ENCODE results near the gene PARN.

Gene PARN, protein sequence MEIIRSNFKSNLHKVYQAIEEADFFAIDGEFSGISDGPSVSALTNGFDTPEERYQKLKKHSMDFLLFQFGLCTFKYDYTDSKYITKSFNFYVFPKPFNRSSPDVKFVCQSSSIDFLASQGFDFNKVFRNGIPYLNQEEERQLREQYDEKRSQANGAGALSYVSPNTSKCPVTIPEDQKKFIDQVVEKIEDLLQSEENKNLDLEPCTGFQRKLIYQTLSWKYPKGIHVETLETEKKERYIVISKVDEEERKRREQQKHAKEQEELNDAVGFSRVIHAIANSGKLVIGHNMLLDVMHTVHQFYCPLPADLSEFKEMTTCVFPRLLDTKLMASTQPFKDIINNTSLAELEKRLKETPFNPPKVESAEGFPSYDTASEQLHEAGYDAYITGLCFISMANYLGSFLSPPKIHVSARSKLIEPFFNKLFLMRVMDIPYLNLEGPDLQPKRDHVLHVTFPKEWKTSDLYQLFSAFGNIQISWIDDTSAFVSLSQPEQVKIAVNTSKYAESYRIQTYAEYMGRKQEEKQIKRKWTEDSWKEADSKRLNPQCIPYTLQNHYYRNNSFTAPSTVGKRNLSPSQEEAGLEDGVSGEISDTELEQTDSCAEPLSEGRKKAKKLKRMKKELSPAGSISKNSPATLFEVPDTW

GRCh38 chr16:14629919-14630619 lies at the start of gene PARN:
PARN (minus strand) TSS chr16:14630260; CDS start chr16:14630125, 135 bp downstream.
- H3K4me1 ChIP-seq (ENCODE audit: control insufficient read depth, insufficient read depth, low read length), result peaks cover 6% of the 10 kb centered on the region
- H3K4me3 ChIP-seq (ENCODE audit: low read length), result peak within 1 kb of the TSS; percentile 94
- H3K27ac ChIP-seq (ENCODE audit: low read depth, low read length), result peak within 1 kb of the TSS; percentile 89
- H3K36me3 ChIP-seq (ENCODE audit: control insufficient read depth, insufficient read depth, low read length), result peaks cover 2% of the 10 kb centered on the region
- H3K27me3 ChIP-seq (ENCODE audit: control insufficient read depth, insufficient read depth, low read length), result no peaks in the 10 kb centered on the region
- peak within 1 kb of the TSS; percentile 99 for H3K9ac ChIP-seq (ENCODE audit: low read length)

- H3K27me3 ChIP-seq (ENCODE audit: control insufficient read depth, insufficient read depth, low read length), result no peaks in the 10 kb centered on the region
- H3K4me1 ChIP-seq (ENCODE audit: control insufficient read depth, insufficient read depth, low read length), result no peaks in the 10 kb centered on the region
- no peak overlapping the region for H3K4me3 ChIP-seq (ENCODE audit: low read length)
- H3K27ac ChIP-seq (ENCODE audit: low read depth, low read length), result no peak overlapping the region
- H3K36me3 ChIP-seq (ENCODE audit: control insufficient read depth, insufficient read depth, low read length), result no peaks in the 10 kb centered on the region
- no peak overlapping the region for H3K9ac ChIP-seq (ENCODE audit: low read length)
Measured at GRCh38 chr16:14678748-14679497, 48.9 kb upstream of the PARN start.

GRCh38 chr16:14677627-14678026 lies 47.6 kb upstream of the PARN start:
- Histone ChIP-seq H3K9ac (ENCODE audit: low read length) (no peak overlapping the region), H3K27me3 (ENCODE audit: control insufficient read depth, insufficient read depth, low read length) (no peaks in the 10 kb centered on the region), H3K36me3 (ENCODE audit: control insufficient read depth, insufficient read depth, low read length) (no peaks in the 10 kb centered on the region), H3K27ac (ENCODE audit: low read depth, low read length) (no peak overlapping the region), H3K4me3 (ENCODE audit: low read length) (no peak overlapping the region), H3K4me1 (ENCODE audit: control insufficient read depth, insufficient read depth, low read length) (no peaks in the 10 kb centered on the region)

GRCh38 chr16:14676633-14677032 lies 46.6 kb upstream of the PARN start:
- Histone ChIP-seq H3K36me3 (ENCODE audit: control insufficient read depth, insufficient read depth, low read length) (no peaks in the 10 kb centered on the region), H3K27ac (ENCODE audit: low read depth, low read length) (no peak overlapping the region), H3K4me1 (ENCODE audit: control insufficient read depth, insufficient read depth, low read length) (no peaks in the 10 kb centered on the region), H3K4me3 (ENCODE audit: low read length) (no peak overlapping the region), H3K27me3 (ENCODE audit: control insufficient read depth, insufficient read depth, low read length) (no peaks in the 10 kb centered on the region), H3K9ac (ENCODE audit: low read length) (no peak overlapping the region)

GRCh38 chr16:14672403-14672971 lies 42.4 kb upstream of the PARN start:
- H3K36me3 ChIP-seq (ENCODE audit: control insufficient read depth, insufficient read depth, low read length), result peaks cover 3% of the 10 kb centered on the region
- no peaks in the 10 kb centered on the region for H3K4me1 ChIP-seq (ENCODE audit: control insufficient read depth, insufficient read depth, low read length)
- H3K27me3 ChIP-seq (ENCODE audit: control insufficient read depth, insufficient read depth, low read length), result no peaks in the 10 kb centered on the region
- no peak overlapping the region for H3K4me3 ChIP-seq (ENCODE audit: low read length)
- no peak overlapping the region for H3K9ac ChIP-seq (ENCODE audit: low read length)
- no peak overlapping the region for H3K27ac ChIP-seq (ENCODE audit: low read depth, low read length)

DNA sequence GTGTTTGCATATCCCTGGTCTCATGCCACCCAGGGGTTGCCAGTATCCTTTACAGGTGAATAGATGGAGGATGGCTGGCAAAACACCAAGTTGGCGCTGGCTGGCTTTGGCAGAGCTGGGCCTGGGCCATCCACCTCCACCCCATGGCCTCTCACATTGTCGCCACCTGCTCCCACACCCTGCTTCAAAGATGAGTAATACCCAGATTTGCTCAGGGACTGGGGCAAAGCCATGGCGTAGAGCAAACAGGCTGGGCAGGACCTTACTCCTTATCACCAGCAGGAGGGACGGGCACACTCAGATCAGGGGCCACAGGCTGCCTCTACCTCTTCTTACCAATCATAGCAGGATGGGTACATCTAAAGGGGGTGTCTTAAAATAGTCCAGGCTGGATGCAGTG lies 39.7 kb upstream of the PARN start:
- no peak overlapping the region for H3K27ac ChIP-seq (ENCODE audit: low read depth, low read length)
- H3K4me1 ChIP-seq (ENCODE audit: control insufficient read depth, insufficient read depth, low read length), result no peaks in the 10 kb centered on the region
- H3K9ac ChIP-seq (ENCODE audit: low read length), result no peak overlapping the region
- H3K4me3 ChIP-seq (ENCODE audit: low read length), result no peak overlapping the region
- H3K36me3 ChIP-seq (ENCODE audit: control insufficient read depth, insufficient read depth, low read length), result peaks cover 15% of the 10 kb centered on the region
- no peaks in the 10 kb centered on the region for H3K27me3 ChIP-seq (ENCODE audit: control insufficient read depth, insufficient read depth, low read length)

- H3K4me1 ChIP-seq (ENCODE audit: control insufficient read depth, insufficient read depth, low read length), result no peaks in the 10 kb centered on the region
- no peak overlapping the region for H3K27ac ChIP-seq (ENCODE audit: low read depth, low read length)
- peaks cover 20% of the 10 kb centered on the region for H3K36me3 ChIP-seq (ENCODE audit: control insufficient read depth, insufficient read depth, low read length)
- no peak overlapping the region for H3K9ac ChIP-seq (ENCODE audit: low read length)
- H3K4me3 ChIP-seq (ENCODE audit: low read length), result no peak overlapping the region
- H3K27me3 ChIP-seq (ENCODE audit: control insufficient read depth, insufficient read depth, low read length), result no peaks in the 10 kb centered on the region
Measured at GRCh38 chr16:14668556-14669223, 38.6 kb upstream of the PARN start.

- no peak overlapping the region for H3K4me3 ChIP-seq (ENCODE audit: low read length)
- no peaks in the 10 kb centered on the region for H3K4me1 ChIP-seq (ENCODE audit: control insufficient read depth, insufficient read depth, low read length)
- peak overlapping the region; percentile 30 for H3K9ac ChIP-seq (ENCODE audit: low read length)
- no peak overlapping the region for H3K27ac ChIP-seq (ENCODE audit: low read depth, low read length)
- no peaks in the 10 kb centered on the region for H3K27me3 ChIP-seq (ENCODE audit: control insufficient read depth, insufficient read depth, low read length)
- H3K36me3 ChIP-seq (ENCODE audit: control insufficient read depth, insufficient read depth, low read length), result peaks cover 20% of the 10 kb centered on the region
Measured at GRCh38 chr16:14667347-14668266, 37.5 kb upstream of the PARN start.

- Histone ChIP-seq H3K9ac (ENCODE audit: low read length) (no peak overlapping the region), H3K27ac (ENCODE audit: low read depth, low read length) (no peak overlapping the region), H3K4me3 (ENCODE audit: low read length) (no peak overlapping the region), H3K27me3 (ENCODE audit: control insufficient read depth, insufficient read depth, low read length) (no peaks in the 10 kb centered on the region), H3K4me1 (ENCODE audit: control insufficient read depth, insufficient read depth, low read length) (no peaks in the 10 kb centered on the region), H3K36me3 (ENCODE audit: control insufficient read depth, insufficient read depth, low read length) (peaks cover 16% of the 10 kb centered on the region)
Measured at GRCh38 chr16:14658063-14658462, 28.0 kb upstream of the PARN start.

DNA sequence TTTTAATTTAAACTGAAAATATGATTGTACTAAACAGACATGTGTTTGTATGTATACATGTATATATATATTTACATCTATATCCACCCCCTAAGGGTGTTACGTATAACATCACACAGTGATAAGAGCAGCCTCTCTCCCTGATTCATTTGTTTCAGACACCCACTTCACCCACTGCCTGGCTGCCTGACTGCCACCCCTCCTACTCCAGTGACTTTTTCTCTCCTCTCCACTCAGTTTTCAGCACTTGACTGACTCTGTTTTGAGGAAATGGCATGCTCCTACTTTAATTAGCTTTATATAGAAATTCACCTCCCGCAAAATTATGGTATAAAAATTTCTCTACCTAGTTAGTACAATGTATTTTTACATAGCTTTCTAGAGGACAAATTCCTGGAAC lies 22.7 kb upstream of the PARN start:
- no peaks in the 10 kb centered on the region for H3K4me1 ChIP-seq (ENCODE audit: control insufficient read depth, insufficient read depth, low read length)
- no peaks in the 10 kb centered on the region for H3K27me3 ChIP-seq (ENCODE audit: control insufficient read depth, insufficient read depth, low read length)
- H3K36me3 ChIP-seq (ENCODE audit: control insufficient read depth, insufficient read depth, low read length), result peaks cover 10% of the 10 kb centered on the region
- no peak overlapping the region for H3K9ac ChIP-seq (ENCODE audit: low read length)
- no peak overlapping the region for H3K27ac ChIP-seq (ENCODE audit: low read depth, low read length)
- no peak overlapping the region for H3K4me3 ChIP-seq (ENCODE audit: low read length)

- no peak overlapping the region for H3K4me3 ChIP-seq (ENCODE audit: low read length)
- no peak overlapping the region for H3K27ac ChIP-seq (ENCODE audit: low read depth, low read length)
- peaks cover 10% of the 10 kb centered on the region for H3K36me3 ChIP-seq (ENCODE audit: control insufficient read depth, insufficient read depth, low read length)
- H3K4me1 ChIP-seq (ENCODE audit: control insufficient read depth, insufficient read depth, low read length), result no peaks in the 10 kb centered on the region
- H3K27me3 ChIP-seq (ENCODE audit: control insufficient read depth, insufficient read depth, low read length), result no peaks in the 10 kb centered on the region
- H3K9ac ChIP-seq (ENCODE audit: low read length), result no peak overlapping the region
Measured at GRCh38 chr16:14650629-14651028, 20.6 kb upstream of the PARN start.

All from rectal smooth muscle tissue (tissue), 1 donor.